GM12891 (cell line): ENCODE measurements around the gene GOLPH3.

Source experiments
- DNase-seq: peaks from one replicate; pipeline ENCODE4 v3.0.0; 2011; ENCODE audit warnings: low spot score; ENCODE audit not compliant: insufficient read length
- FAIRE-seq: peaks from 2 replicates; lab custom pipeline; 2011; peaks lifted over from hg19 to GRCh38; lab: Jason Lieb, UNC
- PAX5 ChIP-seq: IDR thresholded peaks from 2 replicates; pipeline ENCODE4 v1.6.1; 2011; ENCODE audit warnings: low read length, moderate library complexity, mild to moderate bottlenecking; ENCODE audit not compliant: insufficient read depth, severe bottlenecking
- POLR2A ChIP-seq: IDR thresholded peaks from 2 replicates; pipeline ENCODE4 v1.6.1; 2011; ENCODE audit warnings: low read depth, low read length, control low read depth
- POLR2AphosphoS5 ChIP-seq: IDR thresholded peaks from 2 replicates; pipeline ENCODE4 v1.6.1; 2011; ENCODE audit warnings: low read depth, low read length, control low read depth
- POU2F2 ChIP-seq: IDR thresholded peaks from 2 replicates; pipeline ENCODE4 v1.6.1; 2011; ENCODE audit warnings: low read depth, mild to moderate bottlenecking, control low read depth, low read length, moderate library complexity
- SPI1 ChIP-seq: IDR thresholded peaks from 2 replicates; pipeline ENCODE4 v1.6.1; 2011; ENCODE audit warnings: low read depth, low read length, control low read depth
- TAF1 ChIP-seq: IDR thresholded peaks from 2 replicates; pipeline ENCODE4 v1.6.1; 2011; ENCODE audit warnings: low read depth, low read length, control low read depth

GOLPH3 gene

DNA sequence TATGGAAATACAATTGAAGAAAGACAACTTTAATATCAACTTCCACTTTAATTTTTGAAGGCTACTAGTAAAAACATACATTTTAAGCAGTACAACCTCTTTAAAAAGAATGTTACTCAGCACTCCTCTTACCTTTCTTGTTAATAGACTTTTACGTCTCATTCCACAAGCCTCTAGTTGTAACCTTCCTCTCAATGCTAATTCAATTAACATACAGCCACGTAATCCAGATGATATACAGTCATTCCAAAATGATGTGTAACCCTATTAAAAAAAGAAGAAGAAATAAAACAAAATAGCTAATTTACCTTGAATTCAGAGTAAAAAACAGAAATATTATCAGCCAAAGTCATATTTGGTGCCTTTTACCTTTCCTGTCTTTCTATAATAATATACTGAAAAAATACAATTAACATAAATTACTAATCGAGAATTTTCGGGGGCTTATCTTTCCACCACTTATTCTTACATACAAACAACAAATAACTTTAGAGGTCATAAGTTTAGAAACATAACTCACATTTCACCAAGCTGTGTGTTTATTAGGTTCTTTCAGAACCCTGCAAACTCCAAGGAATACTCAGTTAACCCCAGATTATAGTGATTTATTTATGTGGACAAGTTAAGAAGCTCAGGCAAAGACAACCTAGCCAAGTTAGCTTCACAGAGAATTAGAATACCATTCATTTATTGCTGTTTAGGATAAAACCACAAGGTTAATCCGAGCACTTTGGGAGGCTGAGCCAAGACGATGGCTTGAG is 30.3 kb downstream of the GOLPH3 start:
- DNase-seq (no peak), FAIRE-seq (no peak)
- TF ChIP-seq SPI1 (no peak), TAF1 (no peak), PAX5 (no peak)

DNA sequence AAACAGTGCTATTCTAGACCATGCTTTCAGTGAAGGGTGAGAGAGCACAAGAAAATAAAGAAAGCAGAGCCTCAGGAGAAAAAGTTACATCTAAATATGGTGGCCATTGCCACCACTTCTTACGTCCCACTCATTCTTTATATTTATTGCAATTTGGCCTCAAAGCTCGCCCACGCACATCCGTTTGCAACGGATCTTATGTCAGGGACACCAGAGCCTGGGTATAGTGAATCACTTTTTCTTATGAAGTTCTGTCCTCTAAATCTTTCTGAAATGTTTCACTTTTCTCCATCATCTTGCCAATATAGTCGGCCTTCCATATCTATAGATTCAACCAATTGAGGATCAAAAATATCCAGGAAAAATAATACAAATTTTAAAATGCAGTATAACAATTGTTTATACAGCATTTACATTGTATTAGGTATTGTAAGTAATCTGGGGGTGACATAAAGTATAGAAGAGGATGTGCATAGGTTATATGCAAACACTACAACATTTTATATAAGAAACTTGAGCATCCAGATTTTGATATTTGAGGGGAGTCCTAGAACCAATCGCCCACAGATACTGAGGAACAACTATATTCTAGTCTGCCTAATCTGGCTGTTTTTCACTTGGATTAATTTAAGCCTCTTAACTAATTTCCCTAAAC is 35.2 kb downstream of the GOLPH3 start:
- TF ChIP-seq POLR2AphosphoS5 (no peak), PAX5 (no peak), POLR2A (no peak), TAF1 (no peak), POU2F2 (no peak), SPI1 (no peak)
- no peak for DNase-seq
- no peak for FAIRE-seq

- DNase-seq (no peak), FAIRE-seq (no peak)
- no peak for TF ChIP-seq SPI1
- TF ChIP-seq TAF1: no peak
- no peak for TF ChIP-seq POU2F2
- no peak for TF ChIP-seq PAX5
- no peak for TF ChIP-seq POLR2A
- TF ChIP-seq POLR2AphosphoS5: no peak
Observed at GRCh38 chr5:32136342-32136741, 37.8 kb downstream of the GOLPH3 start.

DNA sequence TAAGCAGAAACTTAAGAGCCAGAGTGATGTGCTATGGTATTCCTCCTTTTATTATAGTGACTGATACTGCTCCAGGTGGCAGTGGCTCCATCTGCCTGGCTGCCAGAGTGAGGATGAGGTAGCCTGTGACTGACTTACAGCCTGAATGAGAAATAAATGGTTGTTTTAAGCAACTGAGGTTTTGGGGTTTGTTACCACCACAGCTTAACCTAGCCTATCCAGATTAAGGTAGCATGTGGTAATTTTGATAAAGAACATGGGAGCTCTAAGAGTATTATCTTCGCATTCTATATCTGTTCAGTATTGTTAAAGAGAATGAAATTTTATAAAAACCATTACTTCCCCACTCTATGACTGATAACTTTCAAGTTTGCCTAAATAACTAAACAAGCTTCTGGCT is 39.0 kb downstream of the GOLPH3 start:
- no peak for TF ChIP-seq SPI1
- TF ChIP-seq TAF1: no peak
- TF ChIP-seq POLR2AphosphoS5: no peak
- no peak for TF ChIP-seq POU2F2
- TF ChIP-seq PAX5: no peak
- TF ChIP-seq POLR2A: no peak
- DNase-seq (no peak), FAIRE-seq (no peak)

DNA sequence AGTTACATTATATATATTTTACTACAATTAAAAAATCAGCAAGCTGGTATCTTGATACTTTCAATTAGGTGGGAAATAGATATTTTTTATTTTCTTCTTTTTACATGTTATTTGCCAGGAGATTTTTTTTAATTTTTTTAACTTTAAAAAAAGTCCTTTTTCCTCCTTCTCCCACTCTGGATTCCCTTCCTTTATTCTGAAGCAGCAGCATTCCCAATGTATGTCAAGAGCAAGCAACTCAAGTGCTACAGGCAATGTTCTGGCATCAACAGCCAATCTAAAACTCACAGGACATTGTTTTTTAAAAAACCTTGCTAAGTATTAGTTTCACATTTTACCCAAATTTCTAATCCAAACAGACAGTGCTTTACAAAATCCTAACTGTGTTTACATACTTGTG is 41.4 kb downstream of the GOLPH3 start:
- no peak for FAIRE-seq
- TF ChIP-seq POLR2A: no peak
- DNase-seq: no peak

- no peak for TF ChIP-seq POLR2A
- FAIRE-seq: no peak
- DNase-seq: no peak
Observed at GRCh38 chr5:32131604-32132003, 42.5 kb downstream of the GOLPH3 start.

GRCh38 chr5:32130865-32131264 is 43.3 kb downstream of the GOLPH3 start:
- FAIRE-seq (no peak), DNase-seq (no peak)
- TF ChIP-seq POU2F2: no peak
- TF ChIP-seq SPI1: no peak
- TF ChIP-seq POLR2AphosphoS5: no peak
- TF ChIP-seq TAF1: no peak
- no peak for TF ChIP-seq PAX5
- no peak for TF ChIP-seq POLR2A

DNA sequence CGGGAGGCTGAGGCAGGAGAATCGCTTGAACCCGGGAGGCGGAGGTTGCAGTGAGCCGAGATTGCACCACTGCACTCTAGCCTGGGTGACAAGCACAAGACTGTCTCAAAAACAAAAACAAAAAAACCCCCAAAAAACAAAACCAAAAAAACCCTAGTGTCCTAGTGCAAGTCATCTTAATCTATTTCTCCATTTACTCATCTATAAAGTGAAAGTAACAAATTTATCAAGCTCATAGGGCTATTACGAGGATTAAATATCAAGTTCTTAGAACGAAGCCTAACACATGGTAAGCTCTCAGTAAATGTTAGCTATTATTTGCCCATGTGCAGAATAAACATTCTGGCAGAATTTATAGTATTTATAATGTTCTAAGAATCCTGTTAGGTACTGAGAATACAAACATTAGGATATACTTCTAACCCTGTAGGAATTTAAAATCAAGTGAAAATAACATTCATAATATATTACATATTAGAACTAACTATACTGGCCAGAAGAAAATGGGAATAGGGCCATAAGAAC is 45.0 kb downstream of the GOLPH3 start:
- FAIRE-seq (no peak), DNase-seq (no peak)
- TF ChIP-seq POU2F2: no peak
- TF ChIP-seq PAX5: no peak
- TF ChIP-seq POLR2AphosphoS5: no peak
- TF ChIP-seq TAF1: no peak
- TF ChIP-seq POLR2A: no peak
- TF ChIP-seq SPI1: no peak

- no peak for DNase-seq
- TF ChIP-seq PAX5 (no peak), SPI1 (no peak), POLR2AphosphoS5 (no peak), TAF1 (no peak), POLR2A (no peak), POU2F2 (no peak)
- FAIRE-seq: no peak
Observed at GRCh38 chr5:32127711-32128110, 46.4 kb downstream of the GOLPH3 start.

DNA sequence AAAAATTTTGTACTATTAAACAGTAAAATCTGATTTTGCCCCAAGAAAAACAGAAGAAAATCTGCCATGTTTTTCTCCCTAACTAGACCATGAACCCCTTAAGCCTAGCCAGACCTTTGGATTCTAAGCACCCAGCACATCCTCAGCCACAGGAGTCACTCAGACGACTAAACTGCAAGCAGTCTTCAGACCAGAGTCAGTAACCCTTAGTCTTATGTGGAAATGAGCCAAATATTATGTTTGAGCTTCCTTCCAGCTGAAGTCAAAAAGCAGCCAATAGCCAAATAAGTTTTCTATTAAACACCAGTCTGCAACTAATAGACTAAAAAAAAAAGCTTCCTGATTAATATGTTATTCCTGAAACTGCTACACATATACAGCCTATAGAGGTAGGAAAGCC is 47.4 kb downstream of the GOLPH3 start:
- TF ChIP-seq PAX5 (no peak), TAF1 (no peak), SPI1 (no peak), POLR2AphosphoS5 (no peak), POU2F2 (no peak), POLR2A (no peak)
- no peak for FAIRE-seq
- DNase-seq: no peak
